HepG2 (cell line): ENCODE results near the gene CSTB. TPM values are rescaled to one million over a fixed set of nuclear protein-coding genes. Genes with fewer than 3 reads are reported as not detected.

Source experiments
- AGO1 ChIP-seq: fragments of 200-400 bp; formaldehyde crosslinking; IDR thresholded peaks from 2 replicates; pipeline ENCODE4 v1.6.1; 2017; ENCODE audit warnings: mild to moderate bottlenecking, low read depth, low read length, moderate library complexity; ENCODE audit not compliant: poor library complexity, severe bottlenecking
- AGO2 ChIP-seq: fragments of 200-400 bp; formaldehyde crosslinking; optimal IDR thresholded peaks from 2 replicates; pipeline ENCODE3; 2017; ENCODE audit warnings: mild to moderate bottlenecking, low read depth, low read length, moderate library complexity
- AHR ChIP-seq: IDR thresholded peaks from 2 replicates; pipeline ENCODE4 v1.6.1; 2018; ENCODE audit warnings: missing genetic modification reagents, missing compliant biosample characterization
- ATM ChIP-seq: fragments of 450-650 bp; IDR thresholded peaks from 2 replicates; pipeline ENCODE4 v1.7.1; 2017; ENCODE audit warnings: mild to moderate bottlenecking, borderline replicate concordance
- FOSL1 ChIP-seq: sonication (generic); formaldehyde crosslinking; IDR thresholded peaks from 2 replicates; pipeline ENCODE4 v1.9.0; 2021; ENCODE audit warnings: missing genetic modification reagents, borderline replicate concordance
- HDAC6 ChIP-seq: fragments of 200-600 bp; sonication (generic); IDR thresholded peaks from 2 replicates; pipeline ENCODE4 v1.7.0; 2017; ENCODE audit warnings: mild to moderate bottlenecking, antibody characterized with exemption, low read length, low read depth
- HNF4G ChIP-seq, 2 experiments: sonication (generic) in 1 of 2; formaldehyde crosslinking in 1 of 2; IDR thresholded peaks; 2 replicates each; pipeline versions ENCODE4 v1.4.0 to v1.6.1; 2011 to 2020; ENCODE audit warnings: borderline replicate concordance in 2 of 2, low read depth in 2 of 2, mild to moderate bottlenecking in 2 of 2, low read length in 1 of 2, missing genetic modification reagents in 1 of 2, moderate library complexity in 1 of 2
- JARID2 ChIP-seq: sonication (generic); formaldehyde crosslinking; IDR thresholded peaks from 2 replicates; pipeline ENCODE4 v1.8.1; 2023; ENCODE audit warnings: missing genetic modification reagents, inconsistent platforms; ENCODE audit not compliant: insufficient replicate concordance
- RBAK ChIP-seq: sonication (generic); formaldehyde crosslinking; IDR thresholded peaks from 2 replicates; pipeline ENCODE4 v1.5.1; 2020; ENCODE audit warnings: mild to moderate bottlenecking, missing genetic modification reagents
- SKI ChIP-seq: fragments of 450-650 bp; IDR thresholded peaks from one replicate; pipeline ENCODE4 v1.6.1; 2018; ENCODE audit warnings: mild to moderate bottlenecking; ENCODE audit not compliant: partially characterized antibody
- SMAD3 ChIP-seq: sonication (generic); formaldehyde crosslinking; IDR thresholded peaks from 2 replicates; pipeline ENCODE4 v1.4.0; 2020; ENCODE audit warnings: missing genetic modification reagents
- SP4 ChIP-seq: sonication (generic); formaldehyde crosslinking; IDR thresholded peaks from 2 replicates; pipeline ENCODE4 v1.8.1; 2023; ENCODE audit warnings: mild to moderate bottlenecking, missing genetic modification reagents
- TGIF2 ChIP-seq: IDR thresholded peaks from 2 replicates; pipeline ENCODE4 v1.6.1; 2016; ENCODE audit warnings: control low read depth, missing compliant biosample characterization
- TMF1 ChIP-seq: sonication (generic); formaldehyde crosslinking; IDR thresholded peaks from 2 replicates; pipeline ENCODE4 v1.8.1; 2022; ENCODE audit warnings: low read depth, missing genetic modification reagents
- TSC22D2 ChIP-seq: sonication (generic); formaldehyde crosslinking; IDR thresholded peaks from 2 replicates; pipeline ENCODE4 v1.5.1; 2020; ENCODE audit warnings: missing genetic modification reagents, mild to moderate bottlenecking, borderline replicate concordance
- ZFAT ChIP-seq: sonication (generic); formaldehyde crosslinking; conservative IDR thresholded peaks from 2 replicates; pipeline ENCODE4 v1.8.1; 2023; ENCODE audit warnings: missing genetic modification reagents, inconsistent platforms
- ZNF333 ChIP-seq: sonication (generic); formaldehyde crosslinking; IDR thresholded peaks from 2 replicates; pipeline ENCODE4 v1.4.0; 2020; ENCODE audit warnings: mild to moderate bottlenecking, missing genetic modification reagents, borderline replicate concordance
- ZNF446 ChIP-seq: sonication (generic); formaldehyde crosslinking; IDR thresholded peaks from 2 replicates; pipeline ENCODE4 v1.5.0; 2020; ENCODE audit warnings: mild to moderate bottlenecking, missing genetic modification reagents
- ZNF556 ChIP-seq: sonication (generic); formaldehyde crosslinking; IDR thresholded peaks from 2 replicates; pipeline ENCODE4 v1.4.0; 2020; ENCODE audit warnings: mild to moderate bottlenecking, missing genetic modification reagents, borderline replicate concordance
- ZNF629 ChIP-seq: sonication (generic); formaldehyde crosslinking; conservative IDR thresholded peaks from 2 replicates; pipeline ENCODE4 v1.5.0; 2020; ENCODE audit warnings: missing genetic modification reagents
- ZNF670 ChIP-seq: sonication (generic); formaldehyde crosslinking; IDR thresholded peaks from 2 replicates; pipeline ENCODE4 v1.8.0; 2022; ENCODE audit warnings: mild to moderate bottlenecking, missing genetic modification reagents, borderline replicate concordance
- ZNF713 ChIP-seq: sonication (generic); formaldehyde crosslinking; IDR thresholded peaks from 2 replicates; pipeline ENCODE4 v1.4.0; 2020; ENCODE audit warnings: mild to moderate bottlenecking, missing genetic modification reagents
- ZNF878 ChIP-seq: sonication (generic); formaldehyde crosslinking; IDR thresholded peaks from 2 replicates; pipeline ENCODE4 v1.8.1; 2023; ENCODE audit warnings: mild to moderate bottlenecking, missing genetic modification reagents, moderate library complexity
- ZSCAN12 ChIP-seq: sonication (generic); formaldehyde crosslinking; IDR thresholded peaks from 2 replicates; pipeline ENCODE4 v1.9.0; 2021; ENCODE audit warnings: mild to moderate bottlenecking, missing genetic modification reagents
- polyA plus RNA-seq, 8 experiments: library from polyadenylated mRNA; depleted of rRNA in 3 of 8; stranded (reverse) in 7 of 8; unstranded in 1 of 8; fragments of >200 nt; fragmentation: Illumina TruSeq in 4 of 8; extraction: Trizol in 4 of 8; gene quantifications; 2 replicates each; pipeline versions ENCODE4 v1.2.1 to v1.2.3, GENCODE V29; 2011 to 2016; ENCODE audit warnings: low read depth in 4 of 8, missing spikeins in 1 of 8, mixed read lengths in 1 of 8; ENCODE audit not compliant: insufficient read depth in 1 of 8
- total RNA-seq, 5 experiments: library from RNA; depleted of rRNA; stranded (reverse); fragments of >200 nt; fragmentation: Illumina TruSeq; extraction: Trizol; gene quantifications; 2 replicates each; pipeline ENCODE4 v1.2.3, GENCODE V29; 2016; ENCODE audit warnings: low read depth in 1 of 5
- TF ChIP-seq, protein P1 (sequence below): sonication (generic); formaldehyde crosslinking; IDR thresholded peaks from 2 replicates; pipeline ENCODE4 v1.5.1; 2020; ENCODE audit warnings: mild to moderate bottlenecking, missing genetic modification reagents, moderate library complexity
- TF ChIP-seq, protein P2 (sequence below): sonication (generic); formaldehyde crosslinking; IDR thresholded peaks from 2 replicates; pipeline ENCODE4 v1.4.0; 2020; ENCODE audit warnings: missing genetic modification reagents, low read depth, mild to moderate bottlenecking, borderline replicate concordance

The CSTB gene
- total and polyA plus RNA-seq, 2 of the 13 experiments (the other 11 are each of a cell fraction or from before 2014, with no cell fraction given) = 11.7 to 94.1 TPM

DNA sequence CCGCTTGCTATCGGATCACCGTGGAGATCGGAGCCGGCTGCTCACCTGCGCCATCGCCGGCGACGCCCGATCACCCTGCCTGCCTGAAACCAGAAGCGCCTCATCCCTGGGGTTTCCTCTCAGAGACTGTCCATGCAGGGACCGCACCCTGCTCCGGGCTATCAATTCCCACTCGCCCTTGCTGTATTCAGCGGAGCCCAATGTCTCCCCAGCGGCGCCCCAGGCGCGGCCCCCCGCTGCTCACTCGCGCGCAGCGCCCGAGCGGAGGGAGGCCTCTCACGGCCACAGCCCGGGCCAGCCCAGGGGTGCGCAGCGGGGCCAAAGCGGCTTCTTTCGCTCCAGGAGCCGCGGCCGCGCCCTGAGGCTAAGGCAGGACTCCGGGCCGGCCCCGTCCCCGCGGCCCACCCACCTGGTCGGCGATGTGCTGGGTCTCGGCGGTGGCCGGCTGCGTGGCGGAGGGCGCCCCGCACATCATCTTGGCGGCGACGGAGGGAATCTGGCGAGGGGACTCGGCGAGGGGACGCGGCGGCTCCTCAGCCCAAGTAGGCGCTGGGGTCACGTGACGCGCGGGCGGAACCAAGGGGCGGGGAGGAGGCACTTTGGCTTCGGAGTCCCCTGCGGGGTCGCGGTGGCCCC, at the start of gene CSTB (continued):
- TF ChIP-seq, protein P1, sequence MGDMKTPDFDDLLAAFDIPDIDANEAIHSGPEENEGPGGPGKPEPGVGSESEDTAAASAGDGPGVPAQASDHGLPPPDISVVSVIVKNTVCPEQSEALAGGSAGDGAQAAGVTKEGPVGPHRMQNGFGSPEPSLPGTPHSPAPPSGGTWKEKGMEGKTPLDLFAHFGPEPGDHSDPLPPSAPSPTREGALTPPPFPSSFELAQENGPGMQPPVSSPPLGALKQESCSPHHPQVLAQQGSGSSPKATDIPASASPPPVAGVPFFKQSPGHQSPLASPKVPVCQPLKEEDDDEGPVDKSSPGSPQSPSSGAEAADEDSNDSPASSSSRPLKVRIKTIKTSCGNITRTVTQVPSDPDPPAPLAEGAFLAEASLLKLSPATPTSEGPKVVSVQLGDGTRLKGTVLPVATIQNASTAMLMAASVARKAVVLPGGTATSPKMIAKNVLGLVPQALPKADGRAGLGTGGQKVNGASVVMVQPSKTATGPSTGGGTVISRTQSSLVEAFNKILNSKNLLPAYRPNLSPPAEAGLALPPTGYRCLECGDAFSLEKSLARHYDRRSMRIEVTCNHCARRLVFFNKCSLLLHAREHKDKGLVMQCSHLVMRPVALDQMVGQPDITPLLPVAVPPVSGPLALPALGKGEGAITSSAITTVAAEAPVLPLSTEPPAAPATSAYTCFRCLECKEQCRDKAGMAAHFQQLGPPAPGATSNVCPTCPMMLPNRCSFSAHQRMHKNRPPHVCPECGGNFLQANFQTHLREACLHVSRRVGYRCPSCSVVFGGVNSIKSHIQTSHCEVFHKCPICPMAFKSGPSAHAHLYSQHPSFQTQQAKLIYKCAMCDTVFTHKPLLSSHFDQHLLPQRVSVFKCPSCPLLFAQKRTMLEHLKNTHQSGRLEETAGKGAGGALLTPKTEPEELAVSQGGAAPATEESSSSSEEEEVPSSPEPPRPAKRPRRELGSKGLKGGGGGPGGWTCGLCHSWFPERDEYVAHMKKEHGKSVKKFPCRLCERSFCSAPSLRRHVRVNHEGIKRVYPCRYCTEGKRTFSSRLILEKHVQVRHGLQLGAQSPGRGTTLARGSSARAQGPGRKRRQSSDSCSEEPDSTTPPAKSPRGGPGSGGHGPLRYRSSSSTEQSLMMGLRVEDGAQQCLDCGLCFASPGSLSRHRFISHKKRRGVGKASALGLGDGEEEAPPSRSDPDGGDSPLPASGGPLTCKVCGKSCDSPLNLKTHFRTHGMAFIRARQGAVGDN (CRISPR knock-in tag) = peak; percentile 90
- no peak for TF ChIP-seq AGO1
- TF ChIP-seq, protein P2, sequence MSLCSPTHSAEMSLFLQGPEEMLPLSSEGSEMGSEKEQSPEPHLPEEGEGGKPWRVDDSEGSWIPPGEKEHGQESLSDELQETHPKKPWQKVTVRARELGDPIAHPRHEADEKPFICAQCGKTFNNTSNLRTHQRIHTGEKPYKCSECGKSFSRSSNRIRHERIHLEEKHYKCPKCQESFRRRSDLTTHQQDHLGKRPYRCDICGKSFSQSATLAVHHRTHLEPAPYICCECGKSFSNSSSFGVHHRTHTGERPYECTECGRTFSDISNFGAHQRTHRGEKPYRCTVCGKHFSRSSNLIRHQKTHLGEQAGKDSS (CRISPR knock-in tag) = peak; percentile 14; the same call in 1 of the 2 replicates
- TF ChIP-seq ZNF446 (CRISPR knock-in tag) = peak; percentile 75
- TF ChIP-seq SMAD3 (CRISPR knock-in tag) = 0 out of 2 replicates have a peak, but pooled peaks have one; percentile 27
- TF ChIP-seq HDAC6 = no peak
- peak; percentile 28; the same call in 1 of the 2 replicates for TF ChIP-seq TGIF2
- TF ChIP-seq ZNF333 (CRISPR knock-in tag) = no peak
- TF ChIP-seq ZNF629 (CRISPR knock-in tag) = no peak
- no peak for TF ChIP-seq ZNF556 (CRISPR knock-in tag)
- TF ChIP-seq JARID2 (CRISPR knock-in tag) = no peak
- no peak for TF ChIP-seq ATM
- no peak for TF ChIP-seq ZFAT (CRISPR knock-in tag)
- TF ChIP-seq SKI = no peak
- 0 out of 2 replicates have a peak, but pooled peaks have one; percentile 27 for TF ChIP-seq TMF1 (CRISPR knock-in tag)
- no peak for TF ChIP-seq TSC22D2
- TF ChIP-seq FOSL1 = no peak
- peak; percentile 30; the same call in 1 of the 2 replicates for TF ChIP-seq ZNF713
- TF ChIP-seq SP4 (CRISPR knock-in tag) = peak; percentile 52; the same call in 1 of the 2 replicates
- TF ChIP-seq ZNF878 (CRISPR knock-in tag) = no peak
- TF ChIP-seq AGO2 = peak; percentile 76
- no peak; the same call in 1 of the 2 replicates for TF ChIP-seq ZNF670 (CRISPR knock-in tag)
- TF ChIP-seq AHR (CRISPR knock-in tag) = peak; percentile 72; the same call in 1 of the 2 replicates
- TF ChIP-seq ZSCAN12 (CRISPR knock-in tag) = 0 out of 2 replicates have a peak, but pooled peaks have one; percentile 41
- no peak for TF ChIP-seq RBAK
- no peak for TF ChIP-seq HNF4G (IDR thresholded peaks at IDR 0.05; ENCODE audit: borderline replicate concordance, low read depth, low read length)
- TF ChIP-seq HNF4G (CRISPR knock-in tag; IDR thresholded peaks at IDR 0.05; ENCODE audit: borderline replicate concordance, low read depth) = 0 out of 2 replicates have a peak, but pooled peaks have one; percentile 7
